Muscle of leg (tissue), 16 donors: ENCODE measurements around the gene RIN2. TPM values are rescaled to one million over a fixed set of nuclear protein-coding genes. Genes with fewer than 3 reads are reported as not detected.

ENCODE experiments used
- DNase-seq: peaks from one replicate; pipeline ENCODE4 v3.0.0; 2013
- H3K27ac ChIP-seq: one replicate; pipeline ENCODE4 v1.5.1; 2013; ENCODE audit warnings: mild to moderate bottlenecking, low read length, control low read depth
- H3K27me3 ChIP-seq: one replicate; pipeline ENCODE4 v1.6.1; 2013; ENCODE audit warnings: low read length; ENCODE audit not compliant: control insufficient read depth, insufficient read depth
- H3K36me3 ChIP-seq: one replicate; pipeline ENCODE4 v1.6.1; 2013; ENCODE audit warnings: low read length; ENCODE audit not compliant: control insufficient read depth, insufficient read depth
- H3K4me1 ChIP-seq: one replicate; pipeline ENCODE4 v1.6.1; 2013; ENCODE audit warnings: low read length; ENCODE audit not compliant: control insufficient read depth, insufficient read depth
- H3K4me3 ChIP-seq: one replicate; pipeline ENCODE4 v1.5.1; 2013; ENCODE audit warnings: low read length, control low read depth
- H3K9me3 ChIP-seq: replicated peaks from 2 replicates; pipeline ENCODE4 v1.6.1; 2013; ENCODE audit warnings: low read depth, low read length; ENCODE audit not compliant: control insufficient read depth
- WGBS: methylation state at CpG from one replicate; pipeline ENCODE4 v1.1.5; 2013; ENCODE audit warnings: missing lambda C conversion rate; ENCODE audit not compliant: insufficient coverage; 5-methylcytosine and 5-hydroxymethylcytosine counted together
- long read RNA-seq, 11 donors: transcript quantifications; one replicate each; lab custom pipeline, GENCODE V29; 2026
- polyA plus RNA-seq, 8 donors: library from polyadenylated mRNA; unstranded; fragments of 120-200 nt; gene quantifications; one replicate each; pipeline versions ENCODE4 v1.2.1 to v1.2.3, GENCODE V29; 2013; ENCODE audit warnings: inconsistent platforms in 1 of 8, low replicate concordance in 1 of 8; ENCODE audit not compliant: insufficient read length in 8 of 8, insufficient read depth in 1 of 8
- total RNA-seq: library from RNA; stranded (reverse); fragments of 120-200 nt; gene quantifications from one replicate; pipeline ENCODE4 v1.2.4, GENCODE V29; 2013

The RIN2 gene
- total RNA-seq (26.0 TPM), polyA plus RNA-seq (10 to 100 TPM; 19.8 to 30.8 (median 24.3) TPM)
- long read RNA-seq, donor 1, result 0 reads
- long read RNA-seq, donor 2, full-length matches to known transcripts, result 1 of 1 reads
- long read RNA-seq, donor 2, partial matches to known transcripts, result 0 of 1 reads
- long read RNA-seq, donor 2, other reads (novel, unspliced or antisense), result 0 of 1 reads
- long read RNA-seq, donor 3, result 0 reads
- long read RNA-seq, donor 4, result 0 reads
- long read RNA-seq, donor 5, full-length matches to known transcripts, result 1 of 1 reads
- long read RNA-seq, donor 5, partial matches to known transcripts, result 0 of 1 reads
- long read RNA-seq, donor 5, other reads (novel, unspliced or antisense), result 0 of 1 reads
- long read RNA-seq, donor 6, partial matches to known transcripts, result 5 of 6 reads
- long read RNA-seq, donor 6, other reads (novel, unspliced or antisense), result 0 of 6 reads
- long read RNA-seq, donor 7, partial matches to known transcripts, result 8 of 8 reads
- long read RNA-seq, donor 7, other reads (novel, unspliced or antisense), result 0 of 8 reads
- long read RNA-seq, donor 8, result 0 reads
- long read RNA-seq, donor 9, result 0 reads
- long read RNA-seq, donor 10, partial matches to known transcripts, result 0 of 1 reads
- long read RNA-seq, donor 10, other reads (novel, unspliced or antisense), result 0 of 1 reads
- long read RNA-seq, donor 11, partial matches to known transcripts, result 0 of 1 reads
- long read RNA-seq, donor 11, other reads (novel, unspliced or antisense), result 0 of 1 reads

- Histone ChIP-seq H3K27me3 (no peaks in the 10 kb centered on the region), H3K4me1 (peaks cover 36% of the 10 kb centered on the region), H3K27ac (peak within 1 kb of the TSS; percentile 97), H3K4me3 (peak within 1 kb of the TSS; percentile 89), H3K36me3 (no peaks in the 10 kb centered on the region), H3K9me3 (no peaks in the 10 kb centered on the region)
- no peak for DNase-seq
- 0% methylated on average over 23 of the region's 25 CpGs for WGBS
Observed at GRCh38 chr20:19758133-19758500, at the start of gene RIN2. Gene RIN2, plus strand, starts transcription at chr20:19758258. Its CDS starts 131,344 bp downstream, at chr20:19889602.

GRCh38 chr20:19709635-19710335, 48.3 kb upstream of the RIN2 start:
- Histone ChIP-seq H3K4me1 (peaks cover 7% of the 10 kb centered on the region), H3K9me3 (no peaks in the 10 kb centered on the region), H3K27me3 (no peaks in the 10 kb centered on the region), H3K36me3 (no peaks in the 10 kb centered on the region), H3K27ac (no peak overlapping the region), H3K4me3 (no peak overlapping the region)
- WGBS, result no CpG with 5 or more reads among the region's 1 CpG
- DNase-seq, result no peak

GRCh38 chr20:19710336-19711120, 47.5 kb upstream of the RIN2 start:
- Histone ChIP-seq H3K36me3 (no peaks in the 10 kb centered on the region), H3K4me1 (peaks cover 7% of the 10 kb centered on the region), H3K27me3 (no peaks in the 10 kb centered on the region), H3K4me3 (no peak overlapping the region), H3K27ac (no peak overlapping the region), H3K9me3 (no peaks in the 10 kb centered on the region)
- DNase-seq, result peak; percentile 48
- 49% methylated on average over 4 of the region's 5 CpGs for WGBS

GRCh38 chr20:19711126-19711525, 46.9 kb upstream of the RIN2 start:
- H3K9me3 ChIP-seq, result no peaks in the 10 kb centered on the region
- no peaks in the 10 kb centered on the region for H3K27me3 ChIP-seq
- no peak overlapping the region for H3K4me3 ChIP-seq
- WGBS, result 88% methylated on average over 11 of the region's 11 CpGs
- no peak overlapping the region for H3K27ac ChIP-seq
- no peak for DNase-seq
- H3K4me1 ChIP-seq, result peaks cover 7% of the 10 kb centered on the region
- H3K36me3 ChIP-seq, result no peaks in the 10 kb centered on the region

- WGBS, result 68% methylated on average over 2 of the region's 4 CpGs
- H3K4me3 ChIP-seq, result no peak overlapping the region
- no peak for DNase-seq
- no peaks in the 10 kb centered on the region for H3K36me3 ChIP-seq
- H3K27ac ChIP-seq, result no peak overlapping the region
- H3K27me3 ChIP-seq, result no peaks in the 10 kb centered on the region
- H3K4me1 ChIP-seq, result peaks cover 7% of the 10 kb centered on the region
- H3K9me3 ChIP-seq, result peaks cover 3% of the 10 kb centered on the region
Observed at GRCh38 chr20:19712721-19713260, 45.3 kb upstream of the RIN2 start.

- Histone ChIP-seq H3K4me1 (peaks cover 7% of the 10 kb centered on the region), H3K36me3 (no peaks in the 10 kb centered on the region), H3K9me3 (peaks cover 3% of the 10 kb centered on the region), H3K4me3 (no peak overlapping the region), H3K27me3 (no peaks in the 10 kb centered on the region), H3K27ac (no peak overlapping the region)
- DNase-seq, result no peak
- WGBS, result 100% methylated on average over 1 of the region's 2 CpGs
Observed at GRCh38 chr20:19713822-19714578, 44.1 kb upstream of the RIN2 start.

GRCh38 chr20:19714579-19714840, 43.5 kb upstream of the RIN2 start:
- Histone ChIP-seq H3K4me3 (no peak overlapping the region), H3K27ac (no peak overlapping the region), H3K4me1 (peaks cover 5% of the 10 kb centered on the region), H3K27me3 (no peaks in the 10 kb centered on the region), H3K36me3 (no peaks in the 10 kb centered on the region), H3K9me3 (peaks cover 3% of the 10 kb centered on the region)
- no CpG with 5 or more reads among the region's 1 CpG for WGBS
- no peak for DNase-seq

GRCh38 chr20:19715986-19716385, 42.1 kb upstream of the RIN2 start:
- H3K36me3 ChIP-seq, result no peaks in the 10 kb centered on the region
- H3K4me3 ChIP-seq, result no peak overlapping the region
- no peaks in the 10 kb centered on the region for H3K4me1 ChIP-seq
- no peaks in the 10 kb centered on the region for H3K27me3 ChIP-seq
- DNase-seq, result no peak
- 89% methylated on average over 3 of the region's 3 CpGs for WGBS
- no peak overlapping the region for H3K27ac ChIP-seq
- peaks cover 3% of the 10 kb centered on the region for H3K9me3 ChIP-seq

GRCh38 chr20:19718880-19719279, 39.2 kb upstream of the RIN2 start:
- 78% methylated on average over 3 of the region's 3 CpGs for WGBS
- no peak for DNase-seq

More at GRCh38 chr20:19718880-19719279, 39.2 kb upstream of the RIN2 start:
- peaks cover 3% of the 10 kb centered on the region for H3K9me3 ChIP-seq
- no peaks in the 10 kb centered on the region for H3K36me3 ChIP-seq
- no peaks in the 10 kb centered on the region for H3K27me3 ChIP-seq
- no peak overlapping the region for H3K4me3 ChIP-seq
- H3K4me1 ChIP-seq, result no peaks in the 10 kb centered on the region
- no peak overlapping the region for H3K27ac ChIP-seq
